A549 (cell line): ENCODE results near the gene MAP6D1.

Experiments used
- CTCF ChIP-seq: fragments of >200 bp; sonication (Bioruptor Twin); formaldehyde crosslinking; IDR thresholded peaks from 3 replicates; pipeline ENCODE4 v1.5.1; 2016
- EP300 ChIP-seq, 2 experiments: fragments of >200 bp; sonication (Bioruptor Twin); formaldehyde crosslinking; IDR thresholded peaks; 2 replicates in 1 of 2; 3 replicates in 1 of 2; pipeline ENCODE4 v1.6.1; 2016 to 2017
- HEYL ChIP-seq: fragments of 250-450 bp; sonication (Bioruptor Pico); IDR thresholded peaks from 2 replicates; pipeline ENCODE4 v1.8.0; 2021; ENCODE audit warnings: mild to moderate bottlenecking, moderate library complexity
- HOXB5 ChIP-seq: fragments of 250-450 bp; sonication (Bioruptor Pico); IDR thresholded peaks from 2 replicates; pipeline ENCODE4 v1.5.0; 2020; ENCODE audit warnings: mild to moderate bottlenecking, moderate library complexity
- REST ChIP-seq: fragments of 200-600 bp; sonication (generic); IDR thresholded peaks from 2 replicates; pipeline ENCODE4 v1.6.1; 2016; ENCODE audit warnings: antibody characterized with exemption, mild to moderate bottlenecking, moderate library complexity
- SMC3 ChIP-seq: fragments of >200 bp; sonication (Bioruptor Twin); formaldehyde crosslinking; IDR thresholded peaks from 3 replicates; pipeline ENCODE4 v1.6.1; 2018; ENCODE audit warnings: inconsistent platforms

- TF ChIP-seq CTCF (no peak), EP300 (IDR thresholded peaks at IDR 0.05) (no peak), SMC3 (no peak), HOXB5 (CRISPR knock-in tag) (no peak), HEYL (CRISPR knock-in tag) (no peak), REST (no peak)
Measured at GRCh38 chr3:183862610-183863009, 37.2 kb upstream of the MAP6D1 start.
